ENCODE results near the gene CDK19. TPM values are rescaled to one million over a fixed set of nuclear protein-coding genes. Genes with fewer than 3 reads are reported as not detected.

The CDK19 gene
- total RNA-seq, 1 experiment from 2014 or later = 7.0 TPM

DNA sequence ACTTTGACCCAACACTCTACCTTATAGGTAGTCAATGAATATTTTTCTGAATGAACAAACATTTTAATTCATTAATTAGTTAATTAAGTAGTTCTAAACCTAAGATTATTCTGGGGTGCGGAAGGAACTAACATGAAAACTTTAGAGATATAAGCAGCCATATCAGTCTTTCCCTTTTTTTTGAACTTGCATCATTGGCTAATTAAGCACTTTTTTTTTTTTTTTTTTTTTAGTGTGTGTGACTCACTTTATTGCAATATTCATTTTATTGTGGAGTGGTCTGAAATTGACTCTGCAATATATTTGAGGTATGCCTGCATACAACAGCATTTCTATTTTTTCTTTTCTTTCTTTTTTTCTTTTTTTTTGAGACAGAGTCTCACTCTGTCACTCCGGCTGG lies 37.5 kb upstream of the CDK19 start:
- H3K4me1 Mint-ChIP-seq = no peaks in the 10 kb centered on the region
- Histone ChIP-seq H3K9ac (ENCODE audit: extremely low read depth, insufficient read length, low read length) (no peak overlapping the region), H2BK120ac (ENCODE audit: low read depth, low read length, poor library complexity, severe bottlenecking) (no peak overlapping the region), H3K79me2 (ENCODE audit: insufficient read depth, low read length) (no peaks in the 10 kb centered on the region), H4K20me1 (ENCODE audit: control insufficient read depth, insufficient read depth, insufficient read length) (no peaks in the 10 kb centered on the region), H2BK20ac (ENCODE audit: low read depth, low read length, poor library complexity, severe bottlenecking) (no peak overlapping the region), H4K91ac (ENCODE audit: insufficient read length, low read depth, low read length) (no peak overlapping the region), H2AFZ (ENCODE audit: low read length) (no peak overlapping the region), H3K9me3 (ENCODE audit: control insufficient read depth, low read depth, low read length) (no peaks in the 10 kb centered on the region), H3K23me2 (ENCODE audit: insufficient read length, low read depth, low read length, poor library complexity, severe bottlenecking) (no peaks in the 10 kb centered on the region), H3K4me1 (ENCODE audit: insufficient read depth, low read length) (no peaks in the 10 kb centered on the region), H2AK5ac (ENCODE audit: insufficient read length, low read length) (no peak overlapping the region), H4K5ac (ENCODE audit: insufficient read length, low read depth, low read length) (no peak overlapping the region), H3K79me1 (ENCODE audit: insufficient read depth, low read depth, low read length, poor library complexity, severe bottlenecking) (no peaks in the 10 kb centered on the region), H3K27me3 (ENCODE audit: insufficient read depth, low read length) (no peaks in the 10 kb centered on the region), H3K56ac (ENCODE audit: insufficient read length, low read depth, low read length) (no peak overlapping the region), H3K4ac (ENCODE audit: low read depth, low read length) (no peak overlapping the region), H2BK15ac (ENCODE audit: low read depth, low read length) (no peak overlapping the region), H3K4me2 (ENCODE audit: insufficient read depth, insufficient read length, low read length) (no peak overlapping the region), H3K14ac (ENCODE audit: insufficient read depth, low read length) (no peak overlapping the region), H3T11ph (ENCODE audit: low read length) (no peak overlapping the region), H3K23ac (ENCODE audit: insufficient read length, low read depth, low read length) (no peak overlapping the region), H3K18ac (ENCODE audit: insufficient read length, low read depth, low read length) (no peak overlapping the region), H4K8ac (replicated peaks; ENCODE audit: insufficient read length, low read depth, low read length) (no peak overlapping the region), H3K27ac (ENCODE audit: insufficient read length, low read depth, low read length) (no peak overlapping the region), H2BK12ac (ENCODE audit: insufficient read length, low read depth, low read length) (no peak overlapping the region), H2BK5ac (ENCODE audit: insufficient read length, low read length) (no peak overlapping the region)
- H3K27me3 Mint-ChIP-seq (ENCODE audit: low read depth) = no peaks in the 10 kb centered on the region; the same call in none of the 2 replicates
- TF ChIP-seq, protein P1, sequence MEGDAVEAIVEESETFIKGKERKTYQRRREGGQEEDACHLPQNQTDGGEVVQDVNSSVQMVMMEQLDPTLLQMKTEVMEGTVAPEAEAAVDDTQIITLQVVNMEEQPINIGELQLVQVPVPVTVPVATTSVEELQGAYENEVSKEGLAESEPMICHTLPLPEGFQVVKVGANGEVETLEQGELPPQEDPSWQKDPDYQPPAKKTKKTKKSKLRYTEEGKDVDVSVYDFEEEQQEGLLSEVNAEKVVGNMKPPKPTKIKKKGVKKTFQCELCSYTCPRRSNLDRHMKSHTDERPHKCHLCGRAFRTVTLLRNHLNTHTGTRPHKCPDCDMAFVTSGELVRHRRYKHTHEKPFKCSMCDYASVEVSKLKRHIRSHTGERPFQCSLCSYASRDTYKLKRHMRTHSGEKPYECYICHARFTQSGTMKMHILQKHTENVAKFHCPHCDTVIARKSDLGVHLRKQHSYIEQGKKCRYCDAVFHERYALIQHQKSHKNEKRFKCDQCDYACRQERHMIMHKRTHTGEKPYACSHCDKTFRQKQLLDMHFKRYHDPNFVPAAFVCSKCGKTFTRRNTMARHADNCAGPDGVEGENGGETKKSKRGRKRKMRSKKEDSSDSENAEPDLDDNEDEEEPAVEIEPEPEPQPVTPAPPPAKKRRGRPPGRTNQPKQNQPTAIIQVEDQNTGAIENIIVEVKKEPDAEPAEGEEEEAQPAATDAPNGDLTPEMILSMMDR (conservative IDR thresholded peaks at IDR 0.05) = no peak
- no CpG with 5 or more reads among the region's 2 CpGs for WGBS (ENCODE audit: extremely low coverage, insufficient read length, low lambda C conversion rate)
- H3K27ac Mint-ChIP-seq = no peak overlapping the region
- H3K36me3 Mint-ChIP-seq (ENCODE audit: insufficient read depth in 1 of 3, low read depth in 3 of 3) = no peaks in the 10 kb centered on the region
- no peak for DNase-seq
- no peak overlapping the region for H3K4me3 Mint-ChIP-seq
- H3K9me3 Mint-ChIP-seq = no peaks in the 10 kb centered on the region

Data from H9 (cell line).